ENCODE results near the gene CACNA1C. TPM values are rescaled to one million over a fixed set of nuclear protein-coding genes. Genes with fewer than 3 reads are reported as not detected.

CACNA1C gene
- total and polyA plus RNA-seq, 10 of the 15 experiments (the other 5 are each of a cell fraction or from before 2014, with no cell fraction given), result under 0.01 to 0.15 (median 0.09) TPM; not detected in 5

DNA sequence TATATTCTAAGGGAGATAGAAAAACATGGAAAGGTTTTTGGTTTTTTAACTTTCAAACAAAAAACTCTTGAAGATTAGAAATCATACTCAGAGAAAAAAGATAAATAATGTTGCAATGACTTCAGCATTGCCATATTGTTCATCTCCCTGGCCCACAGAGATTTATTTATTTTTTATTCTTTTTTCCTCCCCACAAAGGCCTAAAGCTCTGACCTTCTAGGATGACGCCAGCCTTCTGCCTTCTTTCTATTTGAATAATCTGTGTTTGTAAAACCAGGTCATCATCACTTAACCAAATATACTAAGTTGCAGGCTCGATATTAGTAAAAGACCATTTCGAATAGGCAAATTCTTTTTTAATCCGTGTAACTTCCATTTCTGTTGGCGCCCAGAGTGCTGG is 44.1 kb upstream of the CACNA1C start:
- no peaks in the 10 kb centered on the region for H3K4me1 ChIP-seq (ENCODE audit: control insufficient read depth, insufficient read depth, low read length)
- H3K27me3 ChIP-seq (replicated peaks in 1 of 2; ENCODE audit: control insufficient read depth in 2 of 2, insufficient read depth in 2 of 2, low read length in 1 of 2), result no peaks in the 10 kb centered on the region
- peaks cover 2% of the 10 kb centered on the region for H3K79me2 ChIP-seq (ENCODE audit: control insufficient read depth, insufficient read depth, low read length)
- no peak overlapping the region for H3K4me3 ChIP-seq
- no peaks in the 10 kb centered on the region for H4K20me1 ChIP-seq (ENCODE audit: control insufficient read depth, insufficient read depth)
- in situ Hi-C loops (cut with MboI) (no loop called here), intact Hi-C loops (cut with micrococcal nuclease; ENCODE audit: unreplicated experiment) (no loop called here)
- SMC1A ChIA-PET (ENCODE audit: uncharacterized antibody, unreplicated experiment), result interaction anchor here (2.5 kb wide), 1 partner anchor 10 kb away, joined by 8 read pairs; no protein-coding TSS in a partner anchor
- no peaks in the 10 kb centered on the region for H3K36me3 ChIP-seq (ENCODE audit: control insufficient read depth in 2 of 2, insufficient read depth in 2 of 2, low read length in 1 of 2)
- H3K4me2 ChIP-seq (ENCODE audit: control insufficient read depth, insufficient read depth), result no peak overlapping the region
- FAIRE-seq (no peak), DNase-seq (ENCODE audit: low read depth, low spot score) (no peak), ATAC-seq (no peak)
- TF ChIP-seq SIX5 (IDR thresholded peaks at IDR 0.05; ENCODE audit: low read depth, low read length, severe bottlenecking) (no peak), JUNB (IDR thresholded peaks at IDR 0.05) (peak; percentile 59)
- BruUV-seq (replicated peaks), result no TSS peak
- POLR2A ChIA-PET, result no interaction called here
- no peak overlapping the region for H3K27ac ChIP-seq (ENCODE audit: control insufficient read depth, insufficient read depth)
- no peak overlapping the region for H2AFZ ChIP-seq (ENCODE audit: control insufficient read depth, low read depth, low read length)
- RAD21 ChIA-PET (ENCODE audit: unreplicated experiment), result interaction anchor here (1.0 kb wide), 1 partner anchor 69 kb away, joined by 3 read pairs; no protein-coding TSS in a partner anchor
- H3K9ac ChIP-seq (ENCODE audit: control insufficient read depth, insufficient read depth, low read length), result no peak overlapping the region
- WGBS (ENCODE audit: insufficient coverage, insufficient replicate concordance, low lambda C conversion rate, missing lambda C conversion rate), result 46% methylated on average over 5 of the region's 5 CpGs
- no peaks in the 10 kb centered on the region; the same call in 2 of the 3 replicates for H3K9me3 ChIP-seq (replicated peaks; ENCODE audit: control insufficient read depth, insufficient read depth, low read length)
- CTCF ChIA-PET, result interaction anchor here (0.6 to 0.7 kb wide), 2 partner anchors 26 to 275 kb away, joined by 3 read pairs; no protein-coding TSS in a partner anchor

DNA sequence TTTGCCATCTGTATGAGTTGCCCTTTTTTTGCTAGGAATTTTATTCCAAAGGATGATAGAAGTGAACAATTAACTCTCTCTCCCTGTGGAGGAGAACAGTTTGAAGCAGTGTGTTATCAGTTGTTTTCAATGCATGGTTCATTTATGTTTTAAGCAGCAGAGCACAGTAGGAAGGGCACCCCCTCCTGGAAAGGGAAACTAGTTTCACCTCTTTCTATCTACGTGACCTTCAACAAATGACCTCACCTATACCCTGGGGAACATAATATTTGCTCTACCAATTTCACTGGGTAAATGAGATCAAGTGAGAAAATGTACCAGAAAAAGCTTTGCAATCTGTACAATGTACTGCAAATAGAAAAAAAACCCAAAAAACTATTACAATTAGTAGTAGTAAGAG is 43.2 kb upstream of the CACNA1C start:
- WGBS (ENCODE audit: insufficient coverage, insufficient replicate concordance, low lambda C conversion rate, missing lambda C conversion rate), result 50% methylated on average over 1 of the region's 1 CpG
- TF ChIP-seq, protein P1, sequence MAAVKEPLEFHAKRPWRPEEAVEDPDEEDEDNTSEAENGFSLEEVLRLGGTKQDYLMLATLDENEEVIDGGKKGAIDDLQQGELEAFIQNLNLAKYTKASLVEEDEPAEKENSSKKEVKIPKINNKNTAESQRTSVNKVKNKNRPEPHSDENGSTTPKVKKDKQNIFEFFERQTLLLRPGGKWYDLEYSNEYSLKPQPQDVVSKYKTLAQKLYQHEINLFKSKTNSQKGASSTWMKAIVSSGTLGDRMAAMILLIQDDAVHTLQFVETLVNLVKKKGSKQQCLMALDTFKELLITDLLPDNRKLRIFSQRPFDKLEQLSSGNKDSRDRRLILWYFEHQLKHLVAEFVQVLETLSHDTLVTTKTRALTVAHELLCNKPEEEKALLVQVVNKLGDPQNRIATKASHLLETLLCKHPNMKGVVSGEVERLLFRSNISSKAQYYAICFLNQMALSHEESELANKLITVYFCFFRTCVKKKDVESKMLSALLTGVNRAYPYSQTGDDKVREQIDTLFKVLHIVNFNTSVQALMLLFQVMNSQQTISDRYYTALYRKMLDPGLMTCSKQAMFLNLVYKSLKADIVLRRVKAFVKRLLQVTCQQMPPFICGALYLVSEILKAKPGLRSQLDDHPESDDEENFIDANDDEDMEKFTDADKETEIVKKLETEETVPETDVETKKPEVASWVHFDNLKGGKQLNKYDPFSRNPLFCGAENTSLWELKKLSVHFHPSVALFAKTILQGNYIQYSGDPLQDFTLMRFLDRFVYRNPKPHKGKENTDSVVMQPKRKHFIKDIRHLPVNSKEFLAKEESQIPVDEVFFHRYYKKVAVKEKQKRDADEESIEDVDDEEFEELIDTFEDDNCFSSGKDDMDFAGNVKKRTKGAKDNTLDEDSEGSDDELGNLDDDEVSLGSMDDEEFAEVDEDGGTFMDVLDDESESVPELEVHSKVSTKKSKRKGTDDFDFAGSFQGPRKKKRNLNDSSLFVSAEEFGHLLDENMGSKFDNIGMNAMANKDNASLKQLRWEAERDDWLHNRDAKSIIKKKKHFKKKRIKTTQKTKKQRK (IDR thresholded peaks at IDR 0.05; ENCODE audit: low read depth, low read length), result no peak
- TF ChIP-seq ZBED1 (IDR thresholded peaks at IDR 0.05; ENCODE audit: borderline replicate concordance) (no peak), FOXM1 (IDR thresholded peaks at IDR 0.05; ENCODE audit: low read depth, low read length) (no peak), KAT2A (conservative IDR thresholded peaks at IDR 0.05; ENCODE audit: control insufficient read depth, low read depth, low read length) (no peak), SUPT20H (IDR thresholded peaks at IDR 0.05; ENCODE audit: borderline replicate concordance, control insufficient read depth, low read depth, low read length) (no peak), ZZZ3 (IDR thresholded peaks at IDR 0.05; ENCODE audit: control insufficient read depth, insufficient read length, low read depth) (no peak), BRCA1 (IDR thresholded peaks at IDR 0.05; ENCODE audit: low read depth, low read length) (no peak)
- TF ChIP-seq, protein P2, sequence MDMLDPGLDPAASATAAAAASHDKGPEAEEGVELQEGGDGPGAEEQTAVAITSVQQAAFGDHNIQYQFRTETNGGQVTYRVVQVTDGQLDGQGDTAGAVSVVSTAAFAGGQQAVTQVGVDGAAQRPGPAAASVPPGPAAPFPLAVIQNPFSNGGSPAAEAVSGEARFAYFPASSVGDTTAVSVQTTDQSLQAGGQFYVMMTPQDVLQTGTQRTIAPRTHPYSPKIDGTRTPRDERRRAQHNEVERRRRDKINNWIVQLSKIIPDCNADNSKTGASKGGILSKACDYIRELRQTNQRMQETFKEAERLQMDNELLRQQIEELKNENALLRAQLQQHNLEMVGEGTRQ (IDR thresholded peaks at IDR 0.05; ENCODE audit: borderline replicate concordance, low read depth, low read length), result no peak

More for the DNA sequence above, 43.2 kb upstream of the CACNA1C start:
- Histone ChIP-seq H3K9ac (ENCODE audit: control insufficient read depth, insufficient read depth, low read length) (no peak overlapping the region), H3K4me1 (ENCODE audit: control insufficient read depth, insufficient read depth, low read length) (no peaks in the 10 kb centered on the region), H3K27ac (ENCODE audit: control insufficient read depth, insufficient read depth) (no peak overlapping the region), H3K27me3 (replicated peaks in 1 of 2; ENCODE audit: control insufficient read depth in 2 of 2, insufficient read depth in 2 of 2, low read length in 1 of 2) (no peaks in the 10 kb centered on the region), H3K36me3 (ENCODE audit: control insufficient read depth in 2 of 2, insufficient read depth in 2 of 2, low read length in 1 of 2) (no peaks in the 10 kb centered on the region), H3K4me3 (no peak overlapping the region), H2AFZ (ENCODE audit: control insufficient read depth, low read depth, low read length) (no peak overlapping the region), H3K4me2 (ENCODE audit: control insufficient read depth, insufficient read depth) (no peak overlapping the region), H4K20me1 (ENCODE audit: control insufficient read depth, insufficient read depth) (no peaks in the 10 kb centered on the region), H3K9me3 (replicated peaks; ENCODE audit: control insufficient read depth, insufficient read depth, low read length) (no peaks in the 10 kb centered on the region; the same call in 2 of the 3 replicates), H3K79me2 (ENCODE audit: control insufficient read depth, insufficient read depth, low read length) (no peaks in the 10 kb centered on the region)
- ATAC-seq (peak; percentile 61), DNase-seq (ENCODE audit: low read depth, low spot score) (no peak), FAIRE-seq (peak; percentile 13)
- no TSS peak for BruUV-seq (replicated peaks)
- SMC1A ChIA-PET (ENCODE audit: uncharacterized antibody, unreplicated experiment), result interaction anchor here (1.2 kb wide), 2 partner anchors 8 to 14 kb away, joined by 5 read pairs; no protein-coding TSS in a partner anchor
- intact Hi-C loops (cut with micrococcal nuclease; ENCODE audit: unreplicated experiment) (no loop called here), in situ Hi-C loops (cut with MboI) (no loop called here)
- POLR2A ChIA-PET, result interaction anchor here (1.2 kb wide), 1 partner anchor 11 kb away, joined by 3 read pairs; no protein-coding TSS in a partner anchor
- RAD21 ChIA-PET (ENCODE audit: unreplicated experiment), result interaction anchor here (1.5 kb wide), 1 partner anchor 31 kb away, joined by 3 read pairs; no protein-coding TSS in a partner anchor
- CTCF ChIA-PET, result interaction anchor here (0.7 to 1.1 kb wide), 3 partner anchors 15 to 70 kb away, joined by 3 to 4 read pairs (median 4); no protein-coding TSS in a partner anchor

All from GM12878 (cell line).